ENCODE measurements around the gene BACH2. TPM values are rescaled to one million over a fixed set of nuclear protein-coding genes. Genes with fewer than 3 reads are reported as not detected.
"Not testable (repeated sequence)": the region's sequence is repeated elsewhere in the genome, so short reads cannot be mapped to it uniquely, and the experiment has no call there.

BACH2 gene
- total RNA-seq, 2 experiments from 2014 or later: 157 to 170 TPM

DNA sequence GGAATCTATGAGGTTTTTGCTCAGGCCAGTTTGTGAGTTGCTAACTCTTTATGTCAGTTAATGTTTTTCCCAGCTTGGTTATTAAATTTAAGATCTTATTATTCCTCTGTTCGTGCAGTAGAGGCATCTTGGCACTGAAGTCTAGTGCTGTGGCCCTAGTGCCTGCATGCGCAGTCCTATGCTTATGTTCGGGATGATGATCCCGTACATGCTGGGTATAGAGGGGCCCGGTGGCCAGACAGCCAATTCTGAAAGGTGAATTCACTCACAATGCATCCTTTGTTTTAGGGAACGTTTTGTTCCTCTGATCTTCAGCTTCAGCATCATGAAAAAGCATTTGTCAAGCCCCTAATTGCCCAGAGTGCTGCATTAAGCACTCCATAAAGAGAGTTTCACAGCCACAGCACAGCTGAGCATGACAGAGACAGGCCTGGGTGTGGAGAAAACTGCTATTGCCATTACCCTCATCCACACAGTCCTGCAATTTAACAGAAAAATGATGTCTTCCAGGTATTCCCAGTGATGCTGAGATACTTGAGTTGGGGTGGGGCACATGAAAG, 39.8 kb upstream of the BACH2 start:
- Histone ChIP-seq H3K4me1 (ENCODE audit: insufficient read depth, low read length) (no peaks in the 10 kb centered on the region), H3K4me3 (ENCODE audit: low read length) (no peak overlapping the region), H3K9me3 (ENCODE audit: control insufficient read depth in 1 of 2, insufficient read depth in 1 of 2, low read length in 2 of 2) (peaks cover 0 to 4% of the 10 kb centered on the region in 2 experiments), H3K36me3 (ENCODE audit: insufficient read depth, low read length) (no peaks in the 10 kb centered on the region), H3K27me3 (ENCODE audit: control insufficient read depth in 1 of 2, insufficient read depth in 2 of 2, low read length in 2 of 2) (no peaks in the 10 kb centered on the region), H3K27ac (ENCODE audit: low read depth in 1 of 2, low read length in 2 of 2) (no peak overlapping the region)
- TF ChIP-seq, protein P1, sequence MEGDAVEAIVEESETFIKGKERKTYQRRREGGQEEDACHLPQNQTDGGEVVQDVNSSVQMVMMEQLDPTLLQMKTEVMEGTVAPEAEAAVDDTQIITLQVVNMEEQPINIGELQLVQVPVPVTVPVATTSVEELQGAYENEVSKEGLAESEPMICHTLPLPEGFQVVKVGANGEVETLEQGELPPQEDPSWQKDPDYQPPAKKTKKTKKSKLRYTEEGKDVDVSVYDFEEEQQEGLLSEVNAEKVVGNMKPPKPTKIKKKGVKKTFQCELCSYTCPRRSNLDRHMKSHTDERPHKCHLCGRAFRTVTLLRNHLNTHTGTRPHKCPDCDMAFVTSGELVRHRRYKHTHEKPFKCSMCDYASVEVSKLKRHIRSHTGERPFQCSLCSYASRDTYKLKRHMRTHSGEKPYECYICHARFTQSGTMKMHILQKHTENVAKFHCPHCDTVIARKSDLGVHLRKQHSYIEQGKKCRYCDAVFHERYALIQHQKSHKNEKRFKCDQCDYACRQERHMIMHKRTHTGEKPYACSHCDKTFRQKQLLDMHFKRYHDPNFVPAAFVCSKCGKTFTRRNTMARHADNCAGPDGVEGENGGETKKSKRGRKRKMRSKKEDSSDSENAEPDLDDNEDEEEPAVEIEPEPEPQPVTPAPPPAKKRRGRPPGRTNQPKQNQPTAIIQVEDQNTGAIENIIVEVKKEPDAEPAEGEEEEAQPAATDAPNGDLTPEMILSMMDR (IDR thresholded peaks at IDR 0.05): no peak
- H3K27ac Mint-ChIP-seq: no peak overlapping the region
- POLR2A ChIA-PET: no interaction called here
- H3K9me3 Mint-ChIP-seq: no peaks in the 10 kb centered on the region
- H3K27me3 Mint-ChIP-seq: no peaks in the 10 kb centered on the region
- CTCF ChIA-PET: no interaction called here
- no peak overlapping the region for H3K4me3 Mint-ChIP-seq
- no peaks in the 10 kb centered on the region for H3K36me3 Mint-ChIP-seq (ENCODE audit: low read depth)
- H3K4me1 Mint-ChIP-seq (ENCODE audit: low read depth): no peaks in the 10 kb centered on the region
- ATAC-seq (ENCODE audit: poor library complexity) (no peak), DNase-seq (no peak)
- intact Hi-C loops (cut with DNase I, micrococcal nuclease): no loop called here

DNA sequence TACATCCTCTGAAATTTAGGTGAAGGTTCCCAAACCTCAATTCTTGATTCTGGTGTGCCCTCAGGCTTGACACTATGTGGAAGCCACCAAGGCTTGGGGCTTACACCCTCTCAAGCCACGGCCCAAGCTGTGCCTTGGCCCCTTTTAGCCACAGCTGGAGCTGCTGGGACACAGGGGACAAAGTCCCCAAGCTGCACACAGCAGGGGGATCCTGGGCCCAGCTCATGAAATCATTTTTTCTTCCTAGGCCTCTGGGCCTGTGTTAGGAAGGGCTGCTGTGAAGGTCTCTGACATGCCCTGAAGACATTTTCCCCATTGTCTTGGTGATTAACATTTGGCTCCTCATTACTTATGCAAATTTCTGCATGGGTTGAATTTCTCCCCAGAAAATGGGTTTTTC, 37.3 kb upstream of the BACH2 start:
- H3K27me3 Mint-ChIP-seq: no peaks in the 10 kb centered on the region
- Histone ChIP-seq H3K36me3 (ENCODE audit: insufficient read depth, low read length) (no peaks in the 10 kb centered on the region), H3K4me1 (ENCODE audit: insufficient read depth, low read length) (no peaks in the 10 kb centered on the region), H3K27ac (ENCODE audit: low read depth in 1 of 2, low read length in 2 of 2) (no peak overlapping the region), H3K27me3 (ENCODE audit: control insufficient read depth in 1 of 2, insufficient read depth in 2 of 2, low read length in 2 of 2) (no peaks in the 10 kb centered on the region), H3K4me3 (ENCODE audit: low read length) (no peak overlapping the region), H3K9me3 (ENCODE audit: control insufficient read depth in 1 of 2, insufficient read depth in 1 of 2, low read length in 2 of 2) (peaks cover 0 to 4% of the 10 kb centered on the region in 2 experiments)
- no peak overlapping the region for H3K4me3 Mint-ChIP-seq
- intact Hi-C loops (cut with DNase I, micrococcal nuclease): no loop called here
- no peak overlapping the region for H3K27ac Mint-ChIP-seq
- ATAC-seq (ENCODE audit: poor library complexity): no peak
- ChIA-PET CTCF (no interaction called here), POLR2A (no interaction called here)
- H3K4me1 Mint-ChIP-seq (ENCODE audit: low read depth): no peaks in the 10 kb centered on the region
- DNase-seq: no peak
- H3K9me3 Mint-ChIP-seq: no peaks in the 10 kb centered on the region
- TF ChIP-seq, protein P1 (IDR thresholded peaks at IDR 0.05): no peak
- no peaks in the 10 kb centered on the region for H3K36me3 Mint-ChIP-seq (ENCODE audit: low read depth)

GRCh38 chr6:90332978-90333543, 36.4 kb upstream of the BACH2 start:
- POLR2A ChIA-PET; H3K4me1 ChIP-seq (ENCODE audit: insufficient read depth, low read length); CTCF ChIA-PET; intact Hi-C loops (cut with DNase I, micrococcal nuclease); DNase-seq; H3K9me3 Mint-ChIP-seq; H3K36me3 ChIP-seq (ENCODE audit: insufficient read depth, low read length); H3K4me1 Mint-ChIP-seq (ENCODE audit: low read depth); H3K36me3 Mint-ChIP-seq (ENCODE audit: low read depth); H3K4me3 ChIP-seq (ENCODE audit: low read length); H3K27me3 Mint-ChIP-seq; H3K27me3 ChIP-seq (ENCODE audit: control insufficient read depth in 1 of 2, insufficient read depth in 2 of 2, low read length in 2 of 2); H3K9me3 ChIP-seq (ENCODE audit: control insufficient read depth in 1 of 2, insufficient read depth in 1 of 2, low read length in 2 of 2); ATAC-seq (ENCODE audit: poor library complexity); H3K4me3 Mint-ChIP-seq; H3K27ac Mint-ChIP-seq; H3K27ac ChIP-seq (ENCODE audit: low read depth in 1 of 2, low read length in 2 of 2): not testable (repeated sequence)
